HepG2 (cell line): ENCODE measurements around the gene UGT1A3. TPM values are rescaled to one million over a fixed set of nuclear protein-coding genes. Genes with fewer than 3 reads are reported as not detected.

Experiments
- ATAC-seq: fragments of 200-7000 bp; cut with Tn5 transposase; 3 replicates; pipeline ENCODE4 v1.9.1; 2020; ENCODE audit warnings: mild to moderate bottlenecking, moderate library complexity
- BruUV-seq: library from RNA; stranded (reverse); fragments of 400-500 nt; replicated peaks from 2 replicates; lab custom pipeline; 2021; lab: Mats Ljungman, UMichigan
- CTCF ChIA-PET: fragments of 300-600 bp; formaldehyde crosslinking; extraction: SDS; loops from one replicate; lab custom pipeline; 2021; ENCODE audit warnings: low total read pairs, inconsistent platforms, low intra/inter-chr PET ratio; lab: Yijun Ruan, JAX
- POLR2A ChIA-PET: fragments of 350-600 bp; sonication (Branson Sonifier 250); formaldehyde crosslinking; loops from one replicate; lab custom pipeline; 2020; ENCODE audit warnings: antibody characterized with exemption, inconsistent platforms; lab: Yijun Ruan, JAX
- DNase-seq: peaks from one replicate; pipeline ENCODE4 v3.0.0-alpha.2; 2015; ENCODE audit warnings: low spot score
- FAIRE-seq: peaks from 3 replicates; lab custom pipeline; 2011; peaks lifted over from hg19 to GRCh38; lab: Jason Lieb, UNC
- H2AFZ ChIP-seq: one replicate; pipeline ENCODE4 v1.6.1; 2011; ENCODE audit warnings: low read length, inconsistent platforms
- H3K27ac ChIP-seq: fragments of 300-600 bp; 3 replicates; pipeline ENCODE4 v1.8.0; 2011; ENCODE audit warnings: mixed run types, mild to moderate bottlenecking, mixed read lengths, low read length, inconsistent platforms; ENCODE audit not compliant: insufficient read depth; ENCODE audit errors: extremely low read length
- H3K27me3 ChIP-seq, 2 experiments: fragments of 200-600 bp in 1 of 2; 2 replicates in 1 of 2; 3 replicates in 1 of 2; pipeline versions ENCODE4 v1.6.0 to v1.8.0; 2011; ENCODE audit warnings: low read length in 2 of 2, mild to moderate bottlenecking in 2 of 2, moderate library complexity in 2 of 2, inconsistent platforms in 1 of 2; ENCODE audit not compliant: insufficient read depth in 2 of 2, control insufficient read depth in 1 of 2
- H3K36me3 ChIP-seq, 2 experiments: fragments of 200-600 bp in 1 of 2; replicated peaks in 1 of 2; 2 replicates in 1 of 2; 3 replicates in 1 of 2; pipeline versions ENCODE4 v1.5.1 to v1.8.0; 2011; ENCODE audit warnings: low read length in 2 of 2, inconsistent platforms in 1 of 2; ENCODE audit not compliant: insufficient read depth in 2 of 2, control insufficient read depth in 1 of 2
- H3K4me1 ChIP-seq: 2 replicates; pipeline ENCODE4 v1.5.1; 2012; ENCODE audit warnings: low read length, inconsistent platforms; ENCODE audit not compliant: insufficient read depth
- H3K4me2 ChIP-seq: 2 replicates; pipeline ENCODE4 v1.6.0; 2011; ENCODE audit warnings: low read depth, low read length, inconsistent platforms
- H3K4me3 ChIP-seq, 3 experiments: fragments of 200-600 bp in 1 of 3; sonication (generic), shearing (Covaris generic) in 1 of 3; replicated peaks in 1 of 3; 2 replicates each; pipeline ENCODE4 v1.5.1; 2011 to 2016; ENCODE audit warnings: low read length in 3 of 3, inconsistent platforms in 2 of 3, low read depth in 2 of 3, mild to moderate bottlenecking in 2 of 3, control low read depth in 1 of 3, mixed read lengths in 1 of 3; ENCODE audit not compliant: insufficient read depth in 1 of 3
- H3K79me2 ChIP-seq: one replicate; pipeline ENCODE4 v1.6.1; 2011; ENCODE audit warnings: low read length, inconsistent platforms; ENCODE audit not compliant: insufficient read depth
- H3K9ac ChIP-seq: 2 replicates; pipeline ENCODE4 v1.6.0; 2011; ENCODE audit warnings: mild to moderate bottlenecking, low read depth, low read length, inconsistent platforms; ENCODE audit not compliant: insufficient read depth
- H3K9me3 ChIP-seq: 2 replicates; pipeline ENCODE4 v1.5.1; 2012; ENCODE audit warnings: mild to moderate bottlenecking, low read length
- H4K20me1 ChIP-seq: 2 replicates; pipeline ENCODE4 v1.6.0; 2011; ENCODE audit warnings: inconsistent platforms, mild to moderate bottlenecking, low read length, moderate library complexity; ENCODE audit not compliant: insufficient read depth
- FOSL2 ChIP-seq: sonication (generic); formaldehyde crosslinking; IDR thresholded peaks from 2 replicates; pipeline ENCODE4 v1.4.0; 2020; ENCODE audit warnings: missing genetic modification reagents
- FOXC1 ChIP-seq: sonication (generic); formaldehyde crosslinking; IDR thresholded peaks from 2 replicates; pipeline ENCODE4 v1.8.0; 2022; ENCODE audit warnings: mild to moderate bottlenecking, missing genetic modification reagents, borderline replicate concordance
- MIER2 ChIP-seq: IDR thresholded peaks from 2 replicates; pipeline ENCODE4 v1.6.1; 2016; ENCODE audit warnings: missing biosample characterization, missing genetic modification reagents
- SOX6 ChIP-seq, 2 experiments: fragments of 450-650 bp in 1 of 2; sonication (generic) in 1 of 2; formaldehyde crosslinking in 1 of 2; IDR thresholded peaks; 2 replicates each; pipeline versions ENCODE4 v1.4.0 to v1.6.1; 2017 to 2020; ENCODE audit warnings: antibody characterized with exemption in 1 of 2, mild to moderate bottlenecking in 1 of 2, missing genetic modification reagents in 1 of 2
- ZKSCAN1 ChIP-seq: fragments of 150-350 bp; IDR thresholded peaks from 2 replicates; pipeline ENCODE4 v1.6.1; 2014; ENCODE audit warnings: low read length
- ZNF607 ChIP-seq: sonication (generic); formaldehyde crosslinking; IDR thresholded peaks from 2 replicates; pipeline ENCODE4 v1.5.1; 2020; ENCODE audit warnings: missing genetic modification reagents, mild to moderate bottlenecking, borderline replicate concordance
- ZNF883 ChIP-seq: sonication (generic); formaldehyde crosslinking; IDR thresholded peaks from 2 replicates; pipeline ENCODE4 v1.5.1; 2020; ENCODE audit warnings: mild to moderate bottlenecking, missing genetic modification reagents; ENCODE audit errors: not compliant biosample characterization
- WGBS: methylation state at CpG from one replicate; pipeline ENCODE4 v1.1.6; 2017; ENCODE audit warnings: low lambda C conversion rate; 5-methylcytosine and 5-hydroxymethylcytosine counted together
- in situ Hi-C: cut with HindIII; loops from 2 replicates; pipeline ENCODE4 v1.10.0; 2017; ENCODE audit warnings: low pct_unique_long_range_greater_than_20kb; ENCODE audit not compliant: extremely low pct_ligation_motif_present
- intact Hi-C: fragments of 100-400 bp; cut with micrococcal nuclease; formaldehyde crosslinking; loops from one replicate; pipeline ENCODE4 v1.10.0; 2022; ENCODE audit not compliant: unreplicated experiment
- polyA plus RNA-seq, 8 experiments: library from polyadenylated mRNA; depleted of rRNA in 3 of 8; stranded (reverse) in 7 of 8; unstranded in 1 of 8; fragments of >200 nt; fragmentation: Illumina TruSeq in 4 of 8; extraction: Trizol in 4 of 8; gene quantifications; 2 replicates each; pipeline versions ENCODE4 v1.2.1 to v1.2.3, GENCODE V29; 2011 to 2016; ENCODE audit warnings: low read depth in 4 of 8, missing spikeins in 1 of 8, mixed read lengths in 1 of 8; ENCODE audit not compliant: insufficient read depth in 1 of 8
- total RNA-seq, 5 experiments: library from RNA; depleted of rRNA; stranded (reverse); fragments of >200 nt; fragmentation: Illumina TruSeq; extraction: Trizol; gene quantifications; 2 replicates each; pipeline ENCODE4 v1.2.3, GENCODE V29; 2016; ENCODE audit warnings: low read depth in 1 of 5
- TF ChIP-seq, protein P1 (sequence below): sonication (generic); formaldehyde crosslinking; IDR thresholded peaks from 2 replicates; pipeline ENCODE4 v1.4.0; 2020; ENCODE audit warnings: mild to moderate bottlenecking, missing genetic modification reagents

The UGT1A3 gene
- total and polyA plus RNA-seq, 2 of the 13 experiments (the other 11 are each of a cell fraction or from before 2014, with no cell fraction given): not detected

GRCh38 chr2:233817995-233818638 is 89.3 kb downstream of the UGT1A3 start (continued):
- TF ChIP-seq, protein P1, sequence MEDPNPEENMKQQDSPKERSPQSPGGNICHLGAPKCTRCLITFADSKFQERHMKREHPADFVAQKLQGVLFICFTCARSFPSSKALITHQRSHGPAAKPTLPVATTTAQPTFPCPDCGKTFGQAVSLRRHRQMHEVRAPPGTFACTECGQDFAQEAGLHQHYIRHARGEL (CRISPR knock-in tag): no peak
- TF ChIP-seq MIER2 (CRISPR knock-in tag) (no peak), FOSL2 (CRISPR knock-in tag) (no peak), ZNF883 (no peak), SOX6 (IDR thresholded peaks at IDR 0.05) (no peak), SOX6 (CRISPR knock-in tag; IDR thresholded peaks at IDR 0.05) (0 out of 2 replicates have a peak, but pooled peaks have one; percentile 26)
- TF ChIP-seq, all 625 proteins: peak for 26

GRCh38 chr2:233818639-233819621 is 90.1 kb downstream of the UGT1A3 start:
- ATAC-seq: no peak
- H3K4me3 ChIP-seq: no peak overlapping the region
- BruUV-seq: no TSS peak

More at GRCh38 chr2:233818639-233819621, 90.1 kb downstream of the UGT1A3 start:
- Histone ChIP-seq H3K9me3 (no peaks in the 10 kb centered on the region), H3K79me2 (no peaks in the 10 kb centered on the region), H3K4me2 (0 out of 2 replicates have a peak overlapping the region, but pooled peaks have one; percentile 25), H4K20me1 (no peaks in the 10 kb centered on the region), H3K27me3 (peaks cover 8 to 35% of the 10 kb centered on the region in 2 experiments), H3K27ac (no peak overlapping the region), H3K4me1 (peaks cover 23% of the 10 kb centered on the region), H3K36me3 (no peaks in the 10 kb centered on the region), H3K9ac (no peak overlapping the region), H2AFZ (no peak overlapping the region)
- WGBS: 65% methylated on average over 14 of the region's 17 CpGs
- intact Hi-C loops (no loop called here), in situ Hi-C loops (no loop called here)
- no peak for DNase-seq
- peak; percentile 42; the same call in 1 of the 2 replicates for TF ChIP-seq ZKSCAN1
- no peak for TF ChIP-seq ZNF607 (CRISPR knock-in tag)
- 0 out of 2 replicates have a peak, but pooled peaks have one; percentile 10 for TF ChIP-seq FOXC1 (CRISPR knock-in tag)
- no peak for FAIRE-seq
- CTCF ChIA-PET: no interaction called here
- POLR2A ChIA-PET: no interaction called here
